Hepatocyte (in vitro differentiated cells): ENCODE results near the gene RBM17.

Source experiments
- EZH2 ChIP-seq: fragments of 200-600 bp; sonication (generic); IDR thresholded peaks from 2 replicates; pipeline ENCODE4 v1.6.1; 2016; ENCODE audit warnings: antibody characterized with exemption, mild to moderate bottlenecking, borderline replicate concordance
- EZH2phosphoT487 ChIP-seq: fragments of 200-600 bp; sonication (generic); IDR thresholded peaks from one replicate; pipeline ENCODE4 v1.6.1; 2018; ENCODE audit warnings: antibody characterized with exemption, mild to moderate bottlenecking, low read depth, moderate library complexity; ENCODE audit not compliant: unreplicated experiment, severe bottlenecking
- TF ChIP-seq, protein P1 (sequence below): fragments of 200-600 bp; sonication (generic); IDR thresholded peaks from 2 replicates; pipeline ENCODE4 v1.5.1; 2016; ENCODE audit warnings: antibody characterized with exemption, mild to moderate bottlenecking; ENCODE audit not compliant: poor library complexity

DNA sequence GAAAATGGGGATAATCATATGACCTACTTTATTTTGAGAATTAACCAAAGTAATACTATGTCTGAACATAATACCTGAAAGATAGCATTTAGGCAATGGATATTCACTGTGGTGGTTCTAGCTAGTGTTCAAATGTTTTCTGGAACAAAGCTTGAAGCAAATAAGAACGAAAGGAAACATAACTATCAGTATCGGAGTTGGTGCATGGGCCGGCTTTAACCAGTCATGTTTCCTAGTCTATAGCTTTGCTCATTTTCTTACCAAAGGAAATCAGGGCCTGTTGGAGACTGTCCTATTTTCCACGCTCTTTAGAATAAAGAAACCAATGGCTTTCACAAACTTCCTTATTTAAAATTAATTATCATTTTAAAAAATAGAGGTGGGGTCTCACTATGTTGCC is 35.5 kb upstream of the RBM17 start:
- TF ChIP-seq, protein P1, sequence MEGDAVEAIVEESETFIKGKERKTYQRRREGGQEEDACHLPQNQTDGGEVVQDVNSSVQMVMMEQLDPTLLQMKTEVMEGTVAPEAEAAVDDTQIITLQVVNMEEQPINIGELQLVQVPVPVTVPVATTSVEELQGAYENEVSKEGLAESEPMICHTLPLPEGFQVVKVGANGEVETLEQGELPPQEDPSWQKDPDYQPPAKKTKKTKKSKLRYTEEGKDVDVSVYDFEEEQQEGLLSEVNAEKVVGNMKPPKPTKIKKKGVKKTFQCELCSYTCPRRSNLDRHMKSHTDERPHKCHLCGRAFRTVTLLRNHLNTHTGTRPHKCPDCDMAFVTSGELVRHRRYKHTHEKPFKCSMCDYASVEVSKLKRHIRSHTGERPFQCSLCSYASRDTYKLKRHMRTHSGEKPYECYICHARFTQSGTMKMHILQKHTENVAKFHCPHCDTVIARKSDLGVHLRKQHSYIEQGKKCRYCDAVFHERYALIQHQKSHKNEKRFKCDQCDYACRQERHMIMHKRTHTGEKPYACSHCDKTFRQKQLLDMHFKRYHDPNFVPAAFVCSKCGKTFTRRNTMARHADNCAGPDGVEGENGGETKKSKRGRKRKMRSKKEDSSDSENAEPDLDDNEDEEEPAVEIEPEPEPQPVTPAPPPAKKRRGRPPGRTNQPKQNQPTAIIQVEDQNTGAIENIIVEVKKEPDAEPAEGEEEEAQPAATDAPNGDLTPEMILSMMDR, result no peak
- TF ChIP-seq EZH2, result no peak
- no peak for TF ChIP-seq EZH2phosphoT487
